Epithelial cell of esophagus (primary cell): ENCODE results near the gene KDM3B.
A peak's percentile ranks its signal among the peaks of the same experiment; 100 is the strongest.

Experiments used
- DNase-seq: peaks from one replicate; pipeline ENCODE4 v3.0.0; 2010; ENCODE audit warnings: low read depth
- H3K4me3 ChIP-seq: 2 replicates; pipeline ENCODE4 v1.5.1; 2011; ENCODE audit warnings: mild to moderate bottlenecking, low read length, control low read depth
- TF ChIP-seq, protein P1 (sequence below): IDR thresholded peaks from 2 replicates; pipeline ENCODE4 v1.5.1; 2011; ENCODE audit warnings: low read depth, mild to moderate bottlenecking, low read length, control low read depth, inconsistent platforms; ENCODE audit not compliant: insufficient read depth; ENCODE audit errors: missing control alignments

The KDM3B gene

DNA sequence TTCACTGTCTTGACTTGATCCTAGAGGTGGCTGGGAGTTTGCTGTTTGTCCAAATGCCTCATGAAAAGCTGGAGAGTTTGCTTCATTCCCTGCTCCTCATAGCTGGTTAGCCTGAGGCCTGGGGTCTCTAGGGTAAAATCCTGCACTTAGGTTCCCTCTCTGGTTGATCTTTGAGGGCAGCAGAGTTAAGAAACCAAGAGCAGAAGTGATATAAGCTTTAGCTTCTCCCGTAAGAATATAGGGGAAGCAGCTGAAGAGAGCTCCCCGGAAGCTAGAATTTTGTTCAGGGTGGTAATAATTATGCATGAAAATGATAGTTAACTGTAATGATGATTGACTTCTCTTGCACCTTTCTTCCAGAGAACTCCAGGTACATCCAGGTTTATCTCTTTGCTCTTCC lies 13.0 kb upstream of the KDM3B start:
- DNase-seq = no peak
- TF ChIP-seq, protein P1, sequence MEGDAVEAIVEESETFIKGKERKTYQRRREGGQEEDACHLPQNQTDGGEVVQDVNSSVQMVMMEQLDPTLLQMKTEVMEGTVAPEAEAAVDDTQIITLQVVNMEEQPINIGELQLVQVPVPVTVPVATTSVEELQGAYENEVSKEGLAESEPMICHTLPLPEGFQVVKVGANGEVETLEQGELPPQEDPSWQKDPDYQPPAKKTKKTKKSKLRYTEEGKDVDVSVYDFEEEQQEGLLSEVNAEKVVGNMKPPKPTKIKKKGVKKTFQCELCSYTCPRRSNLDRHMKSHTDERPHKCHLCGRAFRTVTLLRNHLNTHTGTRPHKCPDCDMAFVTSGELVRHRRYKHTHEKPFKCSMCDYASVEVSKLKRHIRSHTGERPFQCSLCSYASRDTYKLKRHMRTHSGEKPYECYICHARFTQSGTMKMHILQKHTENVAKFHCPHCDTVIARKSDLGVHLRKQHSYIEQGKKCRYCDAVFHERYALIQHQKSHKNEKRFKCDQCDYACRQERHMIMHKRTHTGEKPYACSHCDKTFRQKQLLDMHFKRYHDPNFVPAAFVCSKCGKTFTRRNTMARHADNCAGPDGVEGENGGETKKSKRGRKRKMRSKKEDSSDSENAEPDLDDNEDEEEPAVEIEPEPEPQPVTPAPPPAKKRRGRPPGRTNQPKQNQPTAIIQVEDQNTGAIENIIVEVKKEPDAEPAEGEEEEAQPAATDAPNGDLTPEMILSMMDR = no peak
- H3K4me3 ChIP-seq = peak overlapping the region; percentile 87

DNA sequence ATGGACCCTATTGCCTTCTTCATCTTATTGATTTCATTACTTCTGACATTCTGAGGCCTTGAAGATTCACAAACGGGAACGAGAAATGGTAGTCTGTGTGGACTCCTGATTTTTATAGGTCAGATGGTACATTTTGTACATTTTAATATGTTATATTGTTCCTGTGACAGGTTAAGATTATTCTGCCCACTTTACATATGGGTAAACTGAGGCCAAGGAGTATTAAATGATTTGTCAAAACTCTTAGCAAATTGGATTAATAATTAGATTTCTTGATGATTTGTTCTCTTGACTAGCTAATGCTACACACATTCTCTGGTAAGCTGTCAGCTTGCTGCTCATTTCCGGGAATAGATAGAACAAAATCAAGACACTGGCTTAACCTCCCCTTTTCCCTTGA lies 12.5 kb upstream of the KDM3B start:
- H3K4me3 ChIP-seq = peak overlapping the region; percentile 87
- TF ChIP-seq, protein P1 = no peak

GRCh38 chr5:138344887-138345622 lies 7.4 kb upstream of the KDM3B start:
- H3K4me3 ChIP-seq = no peak overlapping the region
- no peak for DNase-seq
- TF ChIP-seq, protein P1 = no peak

More for the DNA sequence above, 12.5 kb upstream of the KDM3B start:
- DNase-seq = no peak

DNA sequence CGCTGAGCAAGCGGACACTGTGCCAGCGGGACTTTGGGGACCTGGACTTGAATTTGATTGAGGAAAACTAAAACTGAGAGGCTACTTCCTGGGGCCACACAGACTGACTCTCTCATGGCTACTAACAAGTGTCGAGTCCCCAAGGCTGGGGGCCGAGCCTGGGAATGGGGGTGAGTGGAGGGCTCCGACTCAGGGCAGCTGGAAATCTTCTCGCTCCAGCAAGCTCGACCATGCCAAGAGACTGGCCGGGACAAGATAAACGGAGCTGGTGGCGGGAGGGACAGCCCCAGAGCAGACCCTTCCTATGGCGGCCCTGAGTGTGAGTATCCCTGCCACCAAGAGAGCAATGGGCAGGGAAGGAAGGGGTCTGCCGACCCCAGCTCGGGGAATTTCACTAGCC lies 5.6 kb upstream of the KDM3B start:
- H3K4me3 ChIP-seq = no peak overlapping the region
- no peak for DNase-seq
- TF ChIP-seq, protein P1 = no peak

DNA sequence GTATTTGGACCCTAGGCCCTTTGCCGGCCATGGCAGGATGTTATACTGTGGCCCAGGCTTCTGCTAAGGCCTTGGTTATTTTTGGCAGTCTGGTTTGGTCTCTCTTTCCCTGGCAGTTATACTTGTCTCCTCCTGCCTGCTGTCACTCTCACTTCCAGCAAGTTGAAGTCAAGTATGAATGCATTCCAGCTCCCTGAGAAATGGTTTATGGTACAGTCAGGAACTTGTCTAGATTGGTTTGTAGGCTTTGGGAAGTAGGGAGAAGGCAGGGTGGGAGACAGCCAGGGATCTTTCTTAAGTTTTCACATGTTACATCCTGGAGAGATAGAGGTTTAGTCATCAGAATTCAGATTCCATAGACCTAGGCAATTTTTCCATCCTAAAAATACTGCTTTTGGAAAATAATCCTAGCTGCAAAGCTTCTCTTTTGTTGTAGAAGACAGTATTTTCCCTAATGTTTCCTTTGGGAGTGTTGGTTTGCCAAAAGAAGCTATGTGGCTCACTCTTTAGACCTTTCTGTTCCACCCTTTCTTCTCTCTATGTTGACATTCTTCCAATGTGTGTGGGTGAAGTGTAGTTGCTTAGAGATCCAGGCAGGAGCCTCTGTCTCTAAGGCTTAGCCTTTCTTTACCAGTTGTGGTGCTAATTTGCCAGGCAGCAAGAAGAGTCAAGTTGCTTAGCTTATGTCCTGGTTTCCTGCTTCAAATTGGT lies 2.5 kb upstream of the KDM3B start:
- TF ChIP-seq, protein P1 = no peak

DNA sequence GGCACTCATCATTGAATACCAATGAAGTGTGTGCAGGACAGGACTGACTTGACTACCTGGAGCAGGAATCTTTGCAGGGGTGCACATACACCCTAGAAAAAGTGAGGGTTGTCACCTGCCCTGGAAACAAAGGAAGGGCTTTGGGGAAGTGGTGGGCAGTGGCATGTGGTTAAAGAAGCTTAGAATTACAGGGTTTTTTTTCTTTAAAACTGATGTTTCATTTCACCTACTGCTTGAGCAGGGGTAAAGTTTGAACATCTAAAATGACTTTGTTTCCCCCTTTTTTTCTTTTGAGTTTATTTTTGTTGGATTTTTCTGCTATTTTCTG lies 2.0 kb upstream of the KDM3B start:
- no peak overlapping the region for H3K4me3 ChIP-seq
- TF ChIP-seq, protein P1 = no peak
- no peak for DNase-seq

More for the DNA sequence above, 2.5 kb upstream of the KDM3B start:
- peak; percentile 81 for DNase-seq
- H3K4me3 ChIP-seq = no peak overlapping the region
